Pulmonary artery endothelial cell (primary cell): ENCODE measurements around the gene SHISA7. TPM values are rescaled to one million over a fixed set of nuclear protein-coding genes. Genes with fewer than 3 reads are reported as not detected.

Experiments used
- DNase-seq: peaks from one replicate; pipeline ENCODE4 v3.0.0-alpha.2; 2011; ENCODE audit warnings: low read depth, low spot score
- total RNA-seq: library from RNA; depleted of rRNA; stranded (reverse); fragments of >200 nt; gene quantifications from 2 replicates; pipeline ENCODE4 v1.2.3, GENCODE V29; 2014

The SHISA7 gene
- total RNA-seq, 1 donor from 2014 or later = not detected

DNA sequence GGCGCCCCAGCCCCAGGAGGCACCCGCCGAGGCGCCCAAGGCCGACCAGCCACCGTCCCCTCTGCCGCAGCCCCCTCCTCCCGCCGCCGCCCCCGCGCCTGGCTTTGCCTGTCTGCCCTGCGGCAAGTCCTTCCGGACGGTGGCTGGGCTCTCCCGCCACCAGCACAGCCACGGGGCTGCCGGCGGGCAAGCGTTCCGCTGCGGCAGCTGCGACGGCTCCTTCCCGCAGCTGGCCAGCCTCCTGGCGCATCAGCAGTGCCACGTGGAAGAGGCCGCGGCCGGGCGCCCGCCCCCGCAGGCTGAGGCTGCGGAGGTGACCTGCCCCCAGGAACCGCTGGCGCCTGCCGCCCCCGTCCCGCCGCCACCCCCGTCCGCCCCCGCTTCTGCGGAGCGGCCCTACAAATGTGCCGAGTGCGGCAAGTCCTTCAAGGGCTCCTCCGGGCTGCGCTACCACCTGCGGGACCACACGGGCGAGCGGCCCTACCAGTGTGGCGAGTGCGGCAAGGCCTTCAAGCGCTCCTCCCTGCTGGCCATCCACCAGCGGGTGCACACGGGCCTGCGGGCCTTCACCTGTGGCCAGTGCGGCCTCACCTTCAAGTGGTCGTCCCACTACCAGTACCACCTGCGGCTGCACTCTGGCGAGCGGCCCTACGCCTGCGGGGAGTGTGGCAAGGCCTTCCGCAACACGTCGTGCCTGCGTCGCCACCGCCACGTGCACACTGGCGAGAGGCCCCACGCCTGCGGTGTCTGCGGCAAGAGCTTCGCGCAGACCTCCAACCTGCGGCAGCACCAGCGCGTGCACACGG, 39.3 kb upstream of the SHISA7 start:
- DNase-seq = no peak

DNA sequence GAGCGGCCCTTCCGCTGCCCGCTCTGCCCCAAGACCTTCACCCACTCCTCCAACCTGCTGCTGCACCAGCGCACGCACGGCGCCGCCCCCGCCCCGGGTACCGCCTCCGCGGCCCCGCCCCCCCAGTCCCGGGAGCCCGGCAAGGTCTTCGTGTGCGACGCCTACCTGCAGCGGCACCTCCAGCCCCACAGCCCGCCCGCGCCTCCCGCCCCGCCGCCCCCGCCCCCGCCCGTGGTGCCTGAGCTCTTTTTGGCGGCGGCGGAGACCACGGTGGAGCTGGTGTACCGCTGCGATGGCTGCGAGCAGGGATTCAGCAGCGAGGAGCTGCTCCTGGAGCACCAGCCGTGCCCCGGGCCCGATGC, 38.7 kb upstream of the SHISA7 start:
- DNase-seq = no peak

DNA sequence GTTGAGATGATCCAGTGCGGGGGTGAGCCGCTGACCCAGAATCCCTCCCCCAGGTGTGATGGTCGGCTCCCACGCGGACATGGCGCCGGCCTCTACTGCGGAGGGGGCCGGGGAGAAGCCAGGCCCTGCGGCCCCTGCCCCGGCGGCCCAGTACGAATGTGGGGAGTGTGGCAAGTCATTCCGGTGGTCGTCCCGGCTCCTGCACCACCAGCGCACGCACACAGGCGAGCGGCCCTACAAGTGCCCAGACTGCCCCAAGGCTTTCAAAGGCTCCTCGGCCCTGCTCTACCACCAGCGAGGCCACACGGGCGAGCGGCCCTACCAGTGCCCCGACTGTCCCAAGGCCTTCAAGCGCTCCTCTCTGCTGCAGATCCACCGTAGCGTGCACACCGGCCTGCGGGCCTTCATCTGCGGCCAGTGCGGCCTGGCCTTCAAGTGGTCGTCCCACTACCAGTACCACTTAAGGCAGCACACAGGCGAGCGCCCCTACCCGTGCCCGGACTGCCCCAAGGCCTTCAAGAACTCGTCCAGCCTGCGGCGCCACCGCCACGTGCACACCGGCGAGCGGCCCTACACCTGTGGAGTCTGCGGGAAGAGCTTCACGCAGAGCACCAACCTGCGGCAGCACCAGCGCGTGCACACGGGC, 38.2 kb upstream of the SHISA7 start:
- no peak for DNase-seq

DNA sequence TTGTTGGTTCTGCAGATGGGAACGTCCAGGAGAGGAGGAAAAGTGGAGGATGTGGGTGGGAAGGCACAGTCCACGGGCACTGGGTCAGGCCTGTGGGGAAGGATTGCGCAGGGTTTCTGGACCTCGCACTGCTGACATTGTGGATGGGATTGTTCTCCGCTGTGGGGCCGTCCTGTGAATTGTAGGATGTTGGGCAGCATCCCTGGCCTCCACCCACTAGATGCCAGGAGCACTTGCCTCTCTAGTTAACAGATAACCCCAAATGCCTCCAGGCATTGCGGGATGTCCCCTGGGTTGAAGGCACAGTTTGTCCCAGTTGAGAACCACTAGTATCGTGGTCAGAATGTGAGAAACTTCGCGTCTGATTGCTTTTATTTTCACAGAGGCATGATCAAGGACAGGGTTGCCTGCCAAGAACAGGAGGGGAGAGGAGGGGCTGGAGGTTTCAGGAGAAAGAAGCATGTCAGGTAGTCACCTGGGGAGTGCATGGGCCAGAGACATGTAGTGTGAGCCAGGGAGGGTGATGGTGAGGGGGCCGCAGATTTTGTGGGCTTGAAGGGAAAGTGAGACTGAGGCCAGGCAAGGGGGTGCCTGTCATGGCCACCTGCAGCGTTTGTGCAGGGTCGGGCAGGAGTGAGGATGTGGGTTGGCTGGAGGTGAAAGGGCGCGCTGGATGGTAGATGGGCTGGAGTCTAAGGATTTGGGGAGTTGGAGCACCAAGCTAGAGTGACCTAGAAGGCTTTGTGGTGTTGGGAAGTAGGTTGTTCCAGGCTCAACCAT, 36.5 kb upstream of the SHISA7 start:
- no peak for DNase-seq

DNA sequence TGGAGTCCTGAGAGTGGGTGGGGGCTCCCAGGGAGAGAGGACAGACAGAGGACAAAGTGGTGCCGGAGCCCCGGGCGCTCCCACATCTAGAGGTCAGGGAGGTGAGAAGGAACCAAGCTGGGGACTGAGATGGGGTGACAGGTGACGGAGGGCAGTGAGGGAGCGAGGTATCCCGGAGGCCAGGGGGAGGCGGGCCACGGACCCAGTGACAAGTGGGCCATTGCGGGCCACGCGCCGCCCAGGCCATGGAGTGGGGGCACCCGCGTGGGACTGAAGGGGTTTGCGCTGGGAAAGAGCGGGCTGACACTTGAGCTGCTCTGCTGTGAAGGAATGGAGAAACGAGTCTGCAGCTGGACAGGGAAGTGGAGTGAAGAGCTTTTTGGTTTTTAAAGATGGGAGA, 35.9 kb upstream of the SHISA7 start:
- no peak for DNase-seq

DNA sequence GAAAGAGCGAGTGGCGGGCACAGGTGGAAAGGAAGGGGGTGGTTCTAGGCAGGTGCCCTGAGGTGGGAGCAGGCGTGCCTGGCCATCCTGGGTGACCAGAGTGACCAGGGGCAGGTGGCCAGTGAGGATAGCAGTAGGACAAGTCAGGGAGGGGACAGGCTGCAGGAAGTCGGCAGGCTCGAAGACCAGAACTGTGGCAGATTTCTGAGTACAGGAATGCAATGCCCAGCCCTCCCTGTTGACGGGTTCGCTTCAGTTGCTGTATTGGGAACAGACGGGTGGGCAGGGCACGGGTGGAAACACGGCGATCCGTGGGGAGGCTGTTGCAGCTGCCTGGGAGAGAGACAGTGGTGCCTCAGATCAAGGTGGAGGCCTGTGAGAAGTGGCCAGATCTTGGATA, 35.3 kb upstream of the SHISA7 start:
- no peak for DNase-seq

DNA sequence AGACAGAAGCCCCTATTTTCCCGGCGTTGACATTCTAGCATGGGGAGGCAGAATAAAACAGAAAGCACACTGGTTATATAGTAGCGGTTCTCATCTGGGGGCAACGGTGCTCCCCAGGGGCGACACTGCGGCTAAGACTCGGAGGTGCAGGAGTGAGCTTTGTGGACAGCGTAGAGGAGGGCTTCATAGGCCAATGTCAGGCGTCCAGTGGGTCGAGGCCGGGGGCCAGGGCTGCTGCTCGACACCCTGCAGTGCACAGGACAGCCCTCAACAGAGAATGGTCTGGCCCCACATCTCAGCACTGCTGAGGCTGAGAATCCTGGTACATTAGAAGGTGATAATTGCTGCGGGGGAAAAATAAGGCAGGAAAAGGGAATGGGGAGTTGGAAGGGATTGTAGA, 34.8 kb upstream of the SHISA7 start:
- no peak for DNase-seq

DNA sequence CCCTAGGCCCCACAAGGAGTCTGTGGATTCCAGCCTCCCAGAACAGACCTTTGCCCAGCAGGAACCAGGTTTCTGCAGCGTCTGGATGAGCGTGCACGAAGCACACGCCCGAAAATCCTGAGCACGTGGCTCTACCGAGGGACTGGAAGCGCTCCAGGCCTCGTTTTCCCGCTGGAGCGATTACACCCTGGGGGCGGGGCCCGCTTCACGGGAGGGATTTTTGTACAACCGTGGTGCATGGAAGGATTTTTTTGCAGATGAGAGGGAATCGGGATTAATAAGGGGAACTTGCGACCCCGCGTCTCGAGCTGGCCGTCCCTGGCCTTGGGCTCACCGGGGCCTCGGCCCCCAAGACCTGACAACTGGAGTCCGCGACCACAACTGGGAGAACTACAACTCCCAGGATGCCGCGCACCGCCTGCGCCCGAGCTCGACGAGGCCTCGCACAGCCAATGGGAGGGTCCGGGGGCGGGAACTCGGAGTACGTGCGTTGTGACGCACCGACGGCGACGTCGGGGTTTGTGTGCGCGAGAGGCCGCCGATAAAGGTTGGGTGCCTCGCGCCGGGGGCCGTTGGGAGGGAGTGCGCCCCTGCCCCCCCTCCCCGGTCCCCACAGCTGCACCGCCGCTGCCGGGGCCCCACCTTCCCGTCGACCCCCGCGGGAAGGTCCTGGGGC, 33.1 kb upstream of the SHISA7 start, which contains the start of gene ZNF628:
TSS of gene ZNF628 (plus strand) at position 518 of the 676 bp plus-strand sequence. CDS start 3,294 bp downstream, outside the sequence.
- peak; percentile 93 for DNase-seq

DNA sequence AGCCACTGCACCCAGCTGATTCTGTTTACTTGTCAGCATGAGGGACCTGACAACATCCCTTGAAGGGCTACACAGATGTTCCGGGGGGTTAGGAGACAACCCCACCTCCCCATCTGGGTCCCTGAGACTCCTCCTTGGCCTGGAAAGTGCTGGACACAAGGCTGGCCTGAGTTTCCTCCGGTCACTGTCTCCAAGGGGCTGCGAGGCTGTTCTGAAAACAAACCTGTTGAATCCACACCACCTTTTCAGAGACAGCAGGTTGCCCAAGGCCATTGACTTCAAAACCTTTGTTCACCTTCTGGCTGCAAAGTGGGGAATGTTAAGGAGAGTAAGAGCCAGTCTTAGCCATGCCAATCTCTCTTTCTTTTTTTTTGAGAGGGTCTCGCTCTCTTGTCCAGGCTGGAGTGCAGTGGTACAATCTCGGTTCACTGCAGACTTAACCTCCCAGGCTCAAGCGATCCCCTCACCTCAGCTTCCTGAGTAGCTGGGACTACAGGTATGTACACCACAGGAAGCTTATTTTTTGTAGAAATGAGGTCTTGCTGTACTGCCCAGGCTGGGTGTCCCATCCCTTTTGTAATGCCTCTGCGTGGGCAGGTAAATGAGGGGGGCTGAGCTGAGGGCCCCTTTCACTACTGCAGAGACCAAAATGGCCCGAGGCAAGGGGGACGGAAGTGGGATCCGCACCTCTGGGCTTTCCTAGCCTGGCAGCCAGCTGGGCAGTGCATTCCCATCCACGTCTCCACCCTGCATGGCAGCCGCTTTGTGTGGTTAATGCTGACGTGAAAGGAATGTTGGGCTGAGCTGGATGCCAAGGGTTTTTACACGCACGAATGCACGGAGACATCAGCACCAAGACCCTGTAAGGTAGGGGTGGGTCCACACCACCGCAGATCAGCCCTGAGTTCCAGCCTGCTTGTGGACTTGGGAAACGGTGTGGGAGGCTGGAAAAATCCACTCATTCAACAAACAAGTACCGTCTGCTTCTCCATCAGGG, 31.5 kb upstream of the SHISA7 start:
- DNase-seq = no peak

DNA sequence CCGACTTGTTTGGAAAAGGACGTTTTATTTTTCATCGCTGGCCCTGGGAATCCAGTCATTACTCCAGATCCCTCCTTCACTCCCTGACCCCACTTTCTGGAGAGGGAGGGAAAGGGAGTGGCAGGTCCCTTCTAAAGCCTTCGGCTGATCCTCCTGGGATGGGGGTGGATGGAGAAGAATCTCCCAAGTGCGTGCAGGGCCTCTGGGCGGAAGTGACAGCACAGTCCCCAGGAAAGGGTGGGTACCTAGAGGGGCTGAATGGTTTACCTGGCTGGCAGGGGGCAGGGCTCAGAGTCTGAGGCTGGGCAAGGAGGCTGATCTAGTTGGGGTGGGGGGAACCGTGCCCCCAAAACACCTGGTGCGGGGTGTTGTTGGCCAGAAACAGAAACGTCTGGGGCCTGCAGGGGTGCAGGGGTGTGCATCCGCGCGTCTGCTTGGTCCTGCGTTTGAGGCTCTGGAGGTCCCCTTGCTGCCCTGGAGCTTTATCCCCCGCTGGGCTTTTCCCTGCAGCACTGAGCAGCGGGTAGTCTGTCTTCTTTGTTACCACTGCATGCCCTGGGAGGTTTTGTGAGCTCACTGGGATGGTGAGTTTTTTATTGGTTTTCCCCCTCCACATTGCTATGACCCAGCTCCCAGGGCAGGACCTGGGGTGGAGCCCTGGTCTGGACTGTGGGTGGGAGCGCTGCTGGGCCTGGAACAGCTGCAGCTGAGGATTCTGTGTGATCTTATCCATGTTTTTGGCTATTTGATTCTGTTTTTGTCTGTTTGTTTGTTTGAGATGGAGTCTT, 30.3 kb upstream of the SHISA7 start:
- DNase-seq = no peak

DNA sequence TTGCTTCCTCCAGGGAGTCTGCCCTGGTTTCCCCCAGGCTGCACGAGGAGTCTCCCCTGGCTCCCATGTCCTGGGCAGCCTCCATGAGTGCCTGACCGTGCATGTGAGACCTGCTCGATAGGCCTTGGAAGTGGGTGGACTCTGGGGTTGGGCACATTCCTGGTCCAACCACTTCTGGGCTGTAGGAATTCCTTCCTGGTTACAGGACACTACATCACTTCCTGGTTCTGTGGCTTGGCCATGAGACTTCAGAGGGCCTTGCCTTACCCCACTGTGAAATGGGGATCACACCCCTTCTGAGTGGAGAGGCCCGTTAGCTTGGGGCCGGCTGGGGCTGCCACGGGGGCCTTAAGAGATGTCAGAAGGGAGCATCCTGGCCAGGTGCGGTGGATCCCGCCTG, 29.4 kb upstream of the SHISA7 start:
- no peak for DNase-seq

DNA sequence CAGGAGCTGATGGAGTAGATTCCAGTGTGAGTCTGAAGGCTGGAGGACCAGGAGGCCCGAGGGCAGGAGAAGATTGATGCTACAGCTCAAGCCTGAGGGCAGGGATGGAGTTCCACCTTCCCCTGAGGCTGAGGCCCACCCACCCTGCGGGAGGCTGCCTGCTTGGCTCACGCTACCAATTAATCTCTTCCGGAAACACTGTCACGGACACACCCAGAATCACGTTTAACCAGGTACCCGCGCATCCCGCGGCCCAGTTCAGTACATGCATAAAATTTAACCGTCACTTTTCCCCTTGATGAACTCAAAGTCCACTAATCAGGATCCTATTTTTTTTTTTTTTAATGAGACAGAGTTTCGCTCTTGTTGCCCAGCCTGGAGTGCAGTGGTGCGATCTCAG, 28.2 kb upstream of the SHISA7 start:
- no peak for DNase-seq

DNA sequence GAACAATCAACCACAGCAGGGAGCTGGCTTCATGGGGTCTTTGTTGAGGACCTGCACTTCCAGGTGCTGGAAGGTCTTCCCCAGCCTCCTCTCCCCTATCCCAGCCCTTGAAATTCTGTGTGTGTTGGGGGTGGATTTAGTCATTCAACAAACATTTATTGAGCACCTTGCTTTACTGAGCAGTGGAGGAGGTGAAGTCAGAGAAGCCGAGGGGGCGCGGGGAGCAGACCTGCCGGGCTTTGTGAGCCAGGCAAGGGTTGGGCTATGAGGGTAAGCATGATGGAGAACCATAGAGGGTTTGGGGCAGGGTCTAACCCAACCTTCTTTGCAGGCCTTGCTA, 24.9 kb upstream of the SHISA7 start:
- no peak for DNase-seq

DNA sequence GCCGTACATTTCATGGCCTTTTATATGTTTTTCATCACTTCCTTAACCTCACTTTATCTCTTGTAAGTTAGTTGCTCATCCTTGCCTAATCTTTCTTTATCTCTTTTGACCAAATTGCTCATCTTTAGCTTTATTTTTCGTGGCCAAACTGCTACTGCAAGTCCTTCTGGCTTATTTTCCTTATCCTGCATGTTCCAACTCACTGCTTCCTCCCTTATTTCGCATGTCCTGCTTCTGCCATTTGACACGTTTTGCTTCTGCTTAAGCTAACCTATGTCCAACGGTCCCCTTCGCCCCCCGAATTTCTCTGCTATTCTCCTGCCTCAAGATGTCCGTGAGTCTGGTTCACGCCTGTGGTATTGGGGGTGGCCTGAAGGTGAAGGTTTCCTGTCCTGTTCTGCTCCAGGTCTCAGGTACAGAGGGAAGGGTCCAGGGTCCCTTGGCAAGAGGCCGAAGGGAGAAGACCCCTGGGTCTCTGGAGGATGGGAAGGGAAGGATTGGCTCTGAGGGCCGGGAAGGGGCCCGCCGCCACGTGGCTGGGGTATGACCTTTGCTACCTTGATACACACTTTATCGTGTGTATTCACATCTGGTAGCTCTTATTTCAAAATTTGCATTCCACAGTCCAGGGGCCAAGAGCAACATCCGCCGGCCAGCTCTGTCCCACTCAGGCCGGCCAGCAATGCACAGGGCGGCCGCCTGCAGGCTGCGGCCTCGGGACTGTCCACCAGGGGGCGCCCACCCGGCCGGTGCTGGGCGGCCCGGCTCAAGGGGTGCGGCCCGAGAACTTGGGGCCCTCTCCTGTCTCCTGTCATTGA, 24.3 kb upstream of the SHISA7 start:
- no peak for DNase-seq

DNA sequence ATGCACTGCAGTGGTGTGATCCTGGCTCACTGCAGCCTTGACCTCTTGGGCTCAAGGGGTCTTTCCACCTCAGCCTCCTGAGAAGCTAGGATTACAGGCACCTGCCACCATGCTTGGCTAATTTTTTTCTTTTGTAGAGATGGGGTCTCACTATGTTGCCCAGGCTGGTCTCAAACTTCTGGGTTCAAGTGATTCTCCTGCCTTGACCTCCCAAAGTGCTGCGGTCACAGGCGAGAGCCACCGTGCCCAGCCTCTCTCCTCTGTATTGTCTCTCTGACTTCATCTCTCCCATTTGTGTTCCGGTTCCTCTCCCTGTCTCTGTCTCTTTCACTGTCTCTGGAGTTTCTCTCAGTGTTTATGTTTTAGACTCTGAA, 23.1 kb upstream of the SHISA7 start:
- no peak for DNase-seq

DNA sequence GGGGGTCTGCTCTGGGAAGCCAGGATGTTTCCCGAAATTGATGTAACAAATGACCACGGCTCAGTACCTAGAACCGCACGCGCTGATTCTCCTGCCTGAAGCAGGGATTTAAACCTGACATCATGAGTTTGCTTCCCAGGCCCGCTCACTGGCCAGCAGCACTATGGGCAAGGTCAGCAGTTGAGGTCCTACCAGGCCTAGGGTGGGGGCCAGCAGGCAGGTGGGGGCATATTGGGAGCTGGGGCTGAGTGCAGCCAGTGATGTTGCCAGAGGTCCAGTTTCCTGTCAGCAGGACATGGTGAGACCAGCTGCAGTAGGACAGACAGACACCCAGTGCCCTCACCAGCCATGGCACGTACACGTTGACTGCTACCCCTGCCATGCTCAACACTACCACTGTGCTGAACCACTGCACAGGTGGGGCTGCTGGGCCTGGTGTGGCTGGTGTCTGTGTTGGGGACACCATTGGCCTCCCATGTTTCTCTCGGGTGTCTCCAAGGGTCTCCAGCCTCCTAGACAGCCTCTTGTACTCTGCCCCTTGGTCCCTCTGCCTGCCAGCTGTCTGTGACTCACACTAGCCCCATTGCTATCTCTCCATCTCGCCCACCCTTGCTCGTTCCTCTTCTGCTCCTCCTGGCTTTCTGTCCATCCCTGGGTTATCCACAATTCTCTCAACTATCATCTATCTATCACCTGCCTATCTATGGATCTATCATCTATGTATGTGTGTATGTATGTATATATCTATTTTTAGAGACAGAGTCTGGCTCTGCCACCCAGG, 22.6 kb upstream of the SHISA7 start:
- DNase-seq = no peak

DNA sequence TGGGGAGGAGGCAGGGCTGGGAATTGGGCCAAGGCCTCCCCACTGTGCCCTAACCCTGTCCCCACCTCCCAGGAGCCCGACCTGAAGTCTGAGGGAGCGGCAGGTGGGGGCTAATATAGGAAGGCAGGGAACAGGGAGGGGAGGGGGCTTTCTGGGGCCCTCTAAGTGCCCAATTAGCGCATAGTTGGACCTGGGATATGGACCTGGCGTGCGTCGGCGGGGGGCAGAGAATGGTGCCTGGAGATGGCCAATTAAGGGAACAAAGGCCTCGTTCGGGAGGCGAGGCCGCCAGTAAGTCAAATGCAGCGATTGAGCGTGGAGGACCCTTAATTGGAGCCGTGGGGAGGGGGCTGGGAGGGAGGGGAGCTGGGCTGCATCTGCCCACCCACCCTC, 21.6 kb upstream of the SHISA7 start, which contains the start of gene C19orf85:
TSS of gene C19orf85 (minus strand) at position 90 of the 393 bp plus-strand sequence. CDS start 197 bp downstream, outside the sequence.
- DNase-seq = no peak

DNA sequence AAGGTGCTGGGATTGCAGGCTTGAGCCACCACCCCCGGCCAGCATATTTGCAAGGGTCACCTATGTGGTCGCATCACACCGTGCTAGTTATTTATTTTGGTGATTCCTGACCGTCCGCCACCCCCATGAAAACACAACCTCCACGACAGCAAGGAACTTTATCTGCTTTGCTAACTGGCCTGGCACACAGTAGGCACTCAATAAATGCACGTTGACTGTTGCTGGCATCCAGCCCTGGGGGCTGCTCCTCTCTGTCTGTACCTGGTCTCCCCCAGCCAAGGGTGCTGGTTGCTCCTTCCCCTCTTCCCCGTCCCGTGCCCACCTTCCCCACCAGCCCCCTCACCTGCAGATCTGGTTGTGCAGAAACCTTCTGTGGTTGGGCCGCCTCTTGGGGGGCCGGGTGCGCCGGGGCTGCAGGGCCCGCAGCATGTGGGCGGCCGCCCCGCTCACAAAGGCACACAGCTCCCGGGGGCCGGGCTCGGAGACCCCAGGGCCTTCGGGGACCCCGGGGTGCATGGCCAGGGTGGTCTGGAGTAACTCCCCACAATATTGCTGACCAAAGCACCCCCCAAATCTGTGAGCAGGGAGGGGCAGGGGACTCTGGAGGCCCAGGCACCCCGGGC, 21.1 kb upstream of the SHISA7 start:
- DNase-seq = no peak
